ENCODE measurements around the gene THEMIS2.
"Not testable (repeated sequence)": the region's sequence is repeated elsewhere in the genome, so short reads cannot be mapped to it uniquely, and the experiment has no call there.

THEMIS2 gene

DNA sequence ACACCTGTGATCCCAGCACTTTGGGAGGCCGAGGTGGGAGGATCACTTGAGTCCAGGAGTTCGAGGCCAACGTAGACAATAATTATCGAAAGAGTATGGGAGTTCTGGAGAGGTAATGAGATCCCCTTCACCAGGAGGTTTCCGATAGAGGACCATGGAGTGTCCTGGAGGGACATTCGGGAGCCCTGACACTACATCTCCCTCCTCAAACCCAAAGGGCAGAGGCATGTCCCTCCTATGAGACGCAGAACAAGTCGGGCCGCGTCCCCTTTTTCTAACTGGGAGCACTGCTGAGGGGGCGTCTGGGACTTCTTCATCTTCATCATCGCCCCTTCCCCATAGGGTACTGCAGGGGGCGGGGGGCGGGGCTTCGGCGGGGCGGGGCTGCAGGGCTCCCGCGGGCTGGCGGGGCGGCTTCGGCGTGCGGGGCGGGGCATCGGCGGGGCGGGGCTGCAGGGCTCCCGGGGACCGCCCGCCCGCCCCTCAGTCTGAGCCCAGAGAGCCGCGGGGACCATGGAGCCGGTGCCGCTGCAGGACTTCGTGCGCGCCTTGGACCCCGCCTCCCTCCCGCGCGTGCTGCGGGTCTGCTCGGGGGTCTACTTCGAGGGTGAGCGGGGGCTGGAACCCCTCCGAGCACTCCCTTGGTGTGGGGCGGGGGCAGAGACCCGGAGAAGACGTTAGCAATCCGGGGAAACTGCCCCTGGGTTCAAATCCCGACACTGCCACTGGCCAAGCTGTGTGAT, at the start of gene THEMIS2:
THEMIS2 (plus strand) TSS at position 486 of the 743 bp plus-strand sequence; CDS start at position 514, 28 bp downstream.
- DNase-seq: peak in 1 of 2 experiments; percentile 19

DNA sequence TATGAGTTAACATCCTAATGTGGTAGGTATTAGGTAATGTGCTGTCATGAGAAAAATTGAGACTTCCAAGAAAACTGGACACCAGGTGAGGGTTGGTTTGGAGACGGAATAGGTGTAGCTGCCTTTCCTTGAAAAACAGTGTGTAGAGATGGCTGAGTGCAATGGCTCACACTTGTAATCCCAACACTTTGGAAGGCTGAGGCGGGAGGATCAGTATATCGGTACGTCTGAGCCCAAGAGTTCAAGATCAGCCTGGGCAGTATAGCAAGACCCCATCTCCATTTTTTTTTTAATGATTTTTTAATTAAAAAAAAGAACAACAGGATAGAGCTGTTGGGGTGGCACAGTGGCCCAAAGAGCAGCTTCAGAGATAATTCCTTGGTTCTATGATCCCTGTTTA, 48.6 kb upstream of the THEMIS2 start:
- no peak for DNase-seq

DNA sequence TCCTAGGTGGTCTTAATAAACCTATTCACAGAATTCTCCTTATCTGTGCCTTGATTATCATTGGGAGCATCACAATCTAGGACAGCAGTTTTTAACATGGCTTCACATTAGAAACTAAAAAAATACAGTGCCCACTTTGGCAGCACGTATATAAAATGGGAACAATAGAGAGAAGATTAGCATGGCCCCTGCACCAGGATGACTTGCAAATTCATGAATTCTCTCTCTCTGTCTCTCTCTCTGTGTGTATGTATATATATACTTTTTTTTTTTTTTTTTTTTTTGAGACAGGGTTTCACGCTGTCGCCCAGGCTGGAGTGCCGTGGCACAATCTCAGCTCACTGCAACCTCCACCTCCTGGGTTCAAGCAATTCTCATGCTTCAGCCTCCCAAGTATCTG, 47.9 kb upstream of the THEMIS2 start:
- no peak for DNase-seq

DNA sequence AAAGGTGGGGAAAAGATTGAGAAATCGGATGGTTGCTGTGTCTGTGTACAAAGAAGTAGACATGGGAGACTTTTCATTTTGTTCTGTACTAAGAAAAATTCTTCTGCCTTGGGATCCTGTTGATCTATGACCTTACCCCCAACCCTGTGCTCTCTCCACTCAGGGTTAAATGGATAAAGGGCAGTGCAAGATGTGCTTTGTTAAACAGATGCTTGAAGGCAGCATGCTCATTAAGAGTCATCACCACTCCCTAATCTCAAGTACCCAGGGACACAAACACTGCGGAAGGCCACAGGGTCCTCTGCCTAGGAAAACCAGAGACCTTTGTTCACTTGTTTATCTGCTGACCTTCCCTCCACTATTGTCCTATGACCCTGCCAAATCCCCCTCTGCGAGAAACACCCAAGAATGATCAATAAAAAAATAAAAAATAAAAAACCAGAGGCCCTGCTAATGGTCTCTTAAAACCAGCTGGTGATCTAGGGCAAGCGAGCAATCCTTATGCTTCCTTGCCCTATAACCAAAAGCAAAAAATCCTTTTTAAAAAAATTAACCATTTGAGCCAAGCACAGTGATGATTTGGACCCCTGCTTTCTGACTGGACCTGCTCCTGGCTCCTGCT, 42.9 kb upstream of the THEMIS2 start:
- DNase-seq: not testable (repeated sequence)

DNA sequence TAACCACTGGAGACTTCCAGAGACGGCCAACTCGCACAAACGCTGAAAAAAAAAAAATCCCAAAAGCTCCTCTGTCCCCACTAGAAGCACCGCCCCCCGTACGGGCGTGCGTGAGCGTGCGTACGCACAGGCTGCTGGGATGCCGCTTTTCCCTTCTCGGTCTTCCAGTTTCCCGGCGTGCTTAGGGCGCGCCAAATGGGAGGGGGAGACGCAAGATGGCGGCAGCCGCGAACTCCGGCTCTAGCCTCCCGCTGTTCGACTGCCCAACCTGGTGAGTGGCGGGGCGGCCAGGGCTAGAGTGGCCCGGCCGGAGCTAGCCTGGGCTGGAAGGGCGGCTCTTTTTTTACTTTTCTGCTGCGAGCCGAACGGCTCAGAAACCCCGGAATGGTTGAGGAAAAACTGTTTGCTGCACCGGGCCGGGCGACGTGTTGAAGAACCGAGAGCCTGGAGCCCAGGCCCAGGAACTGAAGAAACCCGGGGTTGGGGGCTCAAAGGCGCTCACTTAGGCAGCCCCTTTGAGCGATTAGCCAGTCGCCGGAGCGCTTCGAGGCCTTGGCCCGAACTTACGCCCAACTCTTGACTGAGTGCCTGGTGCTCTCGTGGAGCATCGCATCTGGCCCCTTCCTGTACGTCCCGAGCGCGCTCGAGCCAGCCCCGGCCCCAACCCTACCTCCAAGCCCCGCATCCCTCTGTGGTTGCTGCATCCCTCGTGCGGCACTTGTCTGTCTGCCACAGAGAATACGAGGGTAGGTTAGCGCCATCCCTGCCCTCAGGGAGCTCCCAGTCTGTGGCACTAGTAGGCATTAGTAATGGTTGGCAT, 41.5 kb upstream of the THEMIS2 start, which contains the start of gene PPP1R8:
PPP1R8 (plus strand) TSS at position 162 of the 820 bp plus-strand sequence; CDS start at position 216, 54 bp downstream.
- peak; percentile 90 to 94 for DNase-seq

DNA sequence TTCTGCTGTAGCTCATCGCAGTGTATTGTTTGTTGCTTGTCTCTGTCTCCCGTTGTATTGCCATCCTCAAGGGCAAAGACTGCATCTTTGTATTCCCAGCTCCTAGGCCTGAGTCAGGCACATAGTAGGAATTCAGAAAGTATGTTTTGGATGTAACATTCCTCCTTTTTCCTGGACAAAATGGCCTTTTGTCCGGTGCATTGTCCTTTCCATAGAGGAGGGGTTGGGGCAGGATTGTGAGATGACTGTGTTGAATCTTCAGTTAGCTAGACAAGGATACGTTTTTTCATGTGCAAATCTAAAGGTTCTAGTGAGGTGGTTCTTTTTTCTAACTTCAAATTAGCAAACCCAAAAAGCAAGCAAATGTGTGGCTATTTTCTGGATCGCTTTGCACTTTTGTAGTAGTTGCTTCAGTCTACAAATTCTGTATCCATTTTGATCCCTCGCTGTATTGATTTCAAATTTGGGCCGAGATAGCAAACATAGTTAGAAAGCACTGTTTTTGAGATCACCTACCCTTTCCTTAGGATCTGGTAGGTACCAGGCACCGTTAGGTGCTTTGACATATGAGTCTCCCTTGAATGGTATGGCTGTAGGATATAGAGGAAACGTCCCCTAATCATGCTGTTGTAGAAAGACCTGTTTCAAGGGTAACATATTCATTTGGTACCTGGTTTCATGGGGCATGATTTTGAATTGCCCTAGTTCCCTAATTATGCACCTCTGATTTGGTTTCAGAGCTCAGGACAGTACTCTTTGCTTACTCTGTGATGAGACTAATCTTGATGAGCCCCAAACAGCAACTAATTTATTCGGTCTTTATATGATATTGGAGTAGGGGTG, 40.6 kb upstream of the THEMIS2 start:
- DNase-seq: no peak

DNA sequence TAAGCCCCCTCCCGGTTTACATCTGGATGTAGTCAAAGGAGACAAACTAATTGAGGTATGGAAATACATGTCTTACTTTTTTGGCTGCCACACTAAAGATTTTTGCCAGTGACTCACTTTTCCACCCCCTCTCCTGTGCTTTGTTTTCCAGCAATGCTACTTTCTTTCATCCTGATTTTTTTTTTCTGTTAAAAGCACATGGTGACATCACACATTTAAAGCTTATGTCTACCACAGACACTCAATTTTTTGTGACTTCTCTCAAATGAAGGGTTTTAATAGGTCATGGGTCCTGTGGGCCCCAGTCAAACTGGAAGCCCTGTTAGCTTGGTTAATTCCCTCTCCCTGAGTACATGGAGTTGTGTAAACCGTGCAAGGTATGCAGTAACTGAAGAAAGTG, 39.6 kb upstream of the THEMIS2 start:
- DNase-seq: no peak

DNA sequence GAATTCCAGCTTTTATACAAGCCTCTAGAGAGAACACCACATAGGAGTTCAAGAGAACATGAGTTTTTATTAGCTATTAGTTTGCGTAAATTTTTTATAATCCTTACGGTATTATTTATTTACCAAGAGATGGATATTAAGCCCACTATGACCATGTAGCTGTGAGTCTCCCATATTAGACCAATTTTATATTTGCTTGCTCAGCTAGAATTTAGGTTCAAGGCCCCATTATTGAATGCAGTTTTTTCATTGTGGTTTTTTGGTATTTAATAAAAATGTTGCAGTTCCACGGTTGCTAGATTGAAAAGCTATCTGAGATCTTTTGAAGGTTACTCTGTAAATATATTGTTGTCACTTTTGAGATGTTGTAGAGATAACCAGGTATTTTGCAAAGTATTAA, 38.9 kb upstream of the THEMIS2 start:
- DNase-seq: no peak

DNA sequence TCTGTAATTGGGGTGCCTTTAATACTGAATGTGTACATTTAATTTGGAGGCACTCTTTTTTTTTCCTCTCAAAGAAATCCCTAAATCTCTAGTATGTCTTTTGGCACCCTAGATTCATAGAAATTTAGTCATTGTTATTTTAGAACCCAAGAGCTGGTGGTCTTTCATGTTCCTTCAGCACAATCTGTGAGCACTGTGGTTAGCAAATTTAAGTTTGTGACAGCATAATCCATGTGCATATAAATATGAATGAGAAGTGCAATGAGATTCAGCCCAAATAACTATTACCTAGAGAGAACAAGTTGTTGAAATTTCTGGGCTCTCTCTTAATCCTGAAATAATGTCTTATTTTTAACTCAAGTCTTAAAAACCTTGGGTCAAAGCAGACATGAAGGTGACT, 37.3 kb upstream of the THEMIS2 start:
- no peak for DNase-seq

DNA sequence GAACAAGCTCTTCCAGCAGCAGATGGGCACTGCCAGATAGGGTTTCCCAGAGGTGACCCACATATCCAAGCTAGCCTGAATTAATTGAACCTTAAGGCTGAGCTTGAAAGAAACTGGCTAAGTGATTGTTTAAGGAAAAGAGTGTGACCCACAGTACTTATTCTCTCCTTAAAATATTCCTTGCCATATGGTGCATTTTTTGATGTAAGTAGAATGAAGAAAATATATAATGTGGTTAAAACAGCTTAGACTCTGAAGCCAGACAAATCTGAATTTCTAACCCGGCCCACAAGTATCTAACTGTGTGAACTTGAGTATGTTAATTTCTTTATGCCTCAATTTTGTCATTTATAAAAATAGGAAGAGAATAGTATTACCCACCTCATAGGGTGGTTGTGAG, 36.8 kb upstream of the THEMIS2 start:
- DNase-seq: peak in 1 of 2 experiments; percentile 63

DNA sequence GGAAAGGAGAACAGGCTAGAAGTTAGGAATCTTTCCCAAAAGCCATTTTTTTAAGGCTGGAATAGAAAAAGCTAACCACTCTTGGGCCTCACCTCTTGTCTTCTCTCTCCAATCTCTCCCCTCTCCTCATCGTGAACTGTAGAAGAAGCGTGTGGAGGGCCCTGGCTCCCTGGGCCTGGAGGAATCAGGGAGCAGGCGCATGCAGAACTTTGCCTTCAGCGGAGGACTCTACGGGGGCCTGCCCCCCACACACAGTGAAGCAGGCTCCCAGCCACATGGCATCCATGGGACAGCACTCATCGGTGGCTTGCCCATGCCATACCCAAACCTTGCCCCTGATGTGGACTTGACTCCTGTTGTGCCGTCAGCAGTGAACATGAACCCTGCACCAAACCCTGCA, 22.4 kb upstream of the THEMIS2 start:
- no peak for DNase-seq

DNA sequence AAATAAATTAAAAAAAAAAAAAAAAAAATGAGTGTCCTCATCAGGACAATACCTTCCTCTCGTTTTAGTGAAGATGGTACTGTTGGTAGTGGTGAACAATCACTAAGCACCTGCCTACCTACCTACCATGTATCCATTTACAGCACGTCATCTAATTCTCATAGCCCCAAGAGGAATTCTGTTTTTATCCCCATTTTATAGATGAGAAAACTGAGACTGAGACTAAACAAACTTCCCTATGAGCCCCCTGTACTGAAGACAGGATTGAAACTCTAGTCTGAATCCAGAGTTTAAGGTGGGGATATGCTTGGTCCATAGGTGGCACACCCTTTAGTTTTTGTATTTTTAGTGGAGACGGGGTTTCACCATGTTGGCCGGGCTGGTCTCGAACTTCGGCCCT, 17.3 kb upstream of the THEMIS2 start:
- no peak for DNase-seq

DNA sequence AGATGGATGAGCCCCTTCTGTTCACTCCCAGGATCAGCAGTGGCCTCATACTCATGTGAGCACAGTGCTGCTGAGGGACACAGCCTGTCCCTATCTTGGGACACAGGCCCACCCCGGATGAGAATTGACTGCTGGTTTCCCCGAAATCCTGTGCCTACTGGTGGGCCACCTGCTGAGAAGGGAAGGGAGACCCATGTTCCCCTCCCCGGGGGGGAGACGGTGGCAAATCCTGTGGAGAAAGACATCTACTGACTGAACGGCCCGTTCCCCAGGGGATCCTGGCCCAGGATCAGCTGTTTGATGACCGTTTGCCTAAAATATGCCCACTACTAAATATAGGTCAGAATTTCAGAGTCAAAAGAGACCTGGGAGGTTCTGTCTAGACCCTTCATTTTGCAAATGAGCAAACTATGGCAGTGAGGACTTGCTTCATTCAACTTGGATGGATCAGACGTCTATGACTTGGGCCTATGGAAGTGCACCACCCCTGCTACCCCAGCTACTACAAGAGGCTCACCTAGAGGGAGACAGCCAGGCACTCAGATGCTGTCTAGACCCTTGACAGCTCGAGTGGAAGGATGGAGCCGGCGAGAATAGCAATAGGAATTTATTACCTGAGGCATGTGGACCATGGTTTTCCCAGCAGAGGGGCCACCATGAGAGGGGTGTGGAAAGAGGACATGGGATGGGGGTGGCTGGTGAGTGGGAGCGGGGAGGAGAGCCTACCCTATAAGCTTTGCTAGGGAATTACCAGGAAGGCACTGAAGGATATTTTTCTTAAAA, 15.6 kb upstream of the THEMIS2 start:
- no peak for DNase-seq

DNA sequence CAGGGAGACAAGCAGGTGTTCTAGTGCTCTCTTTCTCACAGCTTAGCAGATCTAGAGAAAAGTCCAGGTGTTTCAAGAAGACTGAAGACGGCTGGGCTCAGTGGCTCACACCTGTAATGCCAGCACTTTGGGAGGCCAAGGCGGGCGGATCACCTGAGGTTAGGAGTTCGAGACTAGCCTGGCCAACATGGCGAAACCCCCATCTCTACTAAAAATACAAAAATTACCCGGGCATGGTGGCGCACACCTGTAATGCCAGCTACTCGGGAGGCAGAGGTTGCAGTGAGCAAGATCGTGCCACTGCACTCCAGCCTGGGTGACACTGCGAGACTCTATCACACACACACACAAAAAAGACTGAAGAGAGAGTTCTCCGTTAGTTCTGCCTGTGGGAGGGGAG, 14.8 kb upstream of the THEMIS2 start:
- DNase-seq: not testable (repeated sequence)

DNA sequence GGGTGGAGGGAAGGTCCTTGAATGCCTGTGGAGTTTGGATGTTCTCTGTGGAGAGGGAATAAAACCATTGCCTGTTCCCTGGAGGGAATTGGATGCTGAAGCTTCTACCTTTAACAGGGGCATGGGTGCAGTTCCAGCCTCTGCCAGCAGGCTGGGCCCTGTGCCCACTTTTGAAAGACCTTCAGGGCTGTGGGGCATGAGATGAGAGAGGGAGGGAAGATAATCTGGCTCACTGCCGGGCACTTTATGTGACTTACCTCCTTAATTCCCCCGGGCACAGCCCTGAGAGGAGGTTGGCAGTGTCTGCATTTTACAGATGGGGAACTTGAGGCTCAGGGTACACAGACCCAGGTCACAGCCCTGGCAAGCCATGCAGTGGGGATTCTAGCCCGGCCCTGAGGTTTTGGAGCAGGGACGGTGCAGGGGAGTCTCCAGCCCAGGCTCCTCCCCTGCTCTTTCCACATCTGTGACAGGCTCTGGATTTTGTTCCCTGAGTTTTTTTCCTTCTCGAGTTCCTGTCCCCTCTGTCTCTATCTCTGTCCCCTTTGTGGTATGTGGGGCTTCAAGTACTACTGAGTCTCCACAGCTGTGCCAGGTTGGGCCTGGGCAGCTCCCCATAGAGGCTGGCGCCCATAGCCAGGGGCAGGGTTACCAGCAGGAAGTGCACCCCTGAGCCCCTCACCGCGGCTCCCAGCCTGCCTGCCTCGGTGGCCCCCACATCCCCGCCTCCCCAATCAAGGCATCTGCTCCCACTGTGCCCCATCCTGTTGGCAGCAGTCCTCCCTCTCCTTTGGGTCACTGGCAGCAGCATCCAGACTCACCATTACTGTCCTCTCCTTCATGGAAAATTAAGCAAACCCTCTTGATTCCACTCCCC, 14.0 kb upstream of the THEMIS2 start:
- DNase-seq: peak; percentile 85 to 92

DNA sequence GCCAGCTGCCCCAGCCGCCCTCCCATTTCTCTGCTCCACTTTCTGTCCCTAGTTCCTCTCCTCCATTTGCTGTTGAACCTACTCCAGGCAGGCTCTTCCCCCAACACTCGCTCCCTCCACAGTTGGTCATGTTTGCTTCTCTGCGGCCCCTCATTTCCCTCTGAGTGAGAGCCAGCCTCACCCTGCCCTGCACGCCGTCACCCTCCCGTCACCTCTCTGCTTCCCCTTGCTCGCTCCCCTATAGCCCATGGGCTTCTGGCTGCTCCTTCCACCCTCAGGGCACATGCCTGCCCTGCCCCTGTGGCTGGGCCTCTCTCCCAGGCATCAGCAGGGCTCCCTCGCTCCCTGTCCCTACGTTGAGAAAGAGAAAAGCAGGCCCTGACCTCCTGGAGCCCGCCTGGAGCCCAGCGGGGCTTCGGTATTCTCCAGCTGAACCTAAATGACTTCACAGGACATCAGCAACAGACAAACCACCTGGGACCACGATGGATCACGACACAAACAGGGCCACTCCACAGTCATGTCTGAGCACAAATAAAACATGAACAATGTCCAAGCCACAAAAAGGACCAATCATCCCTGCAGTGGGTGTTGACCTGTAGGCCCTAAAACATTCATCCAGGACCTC, 13.3 kb upstream of the THEMIS2 start:
- DNase-seq: no peak

DNA sequence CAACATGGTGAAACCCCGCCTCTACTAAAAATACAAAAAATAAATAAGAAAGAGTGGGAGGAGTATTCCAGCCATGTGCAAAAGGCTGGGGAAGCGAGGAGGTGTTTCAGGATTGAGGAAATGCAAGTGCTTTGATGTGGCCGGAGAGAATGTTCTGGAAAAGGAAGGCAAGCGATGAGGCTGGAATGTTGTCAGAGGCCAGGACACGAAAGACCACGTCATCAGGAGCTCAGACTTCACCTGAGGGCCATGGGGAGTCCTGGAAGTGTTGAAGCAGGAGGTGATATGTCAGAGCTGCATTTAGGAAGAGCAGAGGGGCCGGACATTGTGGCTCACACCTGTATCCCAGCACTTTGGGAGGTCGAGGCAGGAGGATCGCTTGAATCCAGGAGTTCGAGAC, 10.9 kb upstream of the THEMIS2 start:
- no peak for DNase-seq

DNA sequence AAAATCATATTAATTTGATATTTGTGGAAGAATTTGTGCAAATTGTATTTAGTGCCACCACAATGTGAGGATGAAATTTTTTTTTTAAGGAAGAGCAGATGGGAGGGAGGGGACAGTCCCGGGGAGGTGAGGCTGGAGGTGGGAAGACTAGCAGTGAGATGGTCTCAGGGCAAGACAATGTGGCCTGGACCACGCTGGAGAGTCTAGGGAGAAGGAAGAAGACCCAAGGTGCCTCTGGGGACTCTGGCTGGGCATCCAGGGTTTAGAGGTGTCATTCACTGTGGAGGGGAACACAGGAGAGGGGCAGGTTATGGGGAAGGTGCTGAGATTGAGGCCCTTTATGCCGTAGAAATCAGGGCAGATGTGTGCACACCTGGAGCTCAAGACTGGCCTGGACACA, 10.3 kb upstream of the THEMIS2 start:
- no peak for DNase-seq

DNA sequence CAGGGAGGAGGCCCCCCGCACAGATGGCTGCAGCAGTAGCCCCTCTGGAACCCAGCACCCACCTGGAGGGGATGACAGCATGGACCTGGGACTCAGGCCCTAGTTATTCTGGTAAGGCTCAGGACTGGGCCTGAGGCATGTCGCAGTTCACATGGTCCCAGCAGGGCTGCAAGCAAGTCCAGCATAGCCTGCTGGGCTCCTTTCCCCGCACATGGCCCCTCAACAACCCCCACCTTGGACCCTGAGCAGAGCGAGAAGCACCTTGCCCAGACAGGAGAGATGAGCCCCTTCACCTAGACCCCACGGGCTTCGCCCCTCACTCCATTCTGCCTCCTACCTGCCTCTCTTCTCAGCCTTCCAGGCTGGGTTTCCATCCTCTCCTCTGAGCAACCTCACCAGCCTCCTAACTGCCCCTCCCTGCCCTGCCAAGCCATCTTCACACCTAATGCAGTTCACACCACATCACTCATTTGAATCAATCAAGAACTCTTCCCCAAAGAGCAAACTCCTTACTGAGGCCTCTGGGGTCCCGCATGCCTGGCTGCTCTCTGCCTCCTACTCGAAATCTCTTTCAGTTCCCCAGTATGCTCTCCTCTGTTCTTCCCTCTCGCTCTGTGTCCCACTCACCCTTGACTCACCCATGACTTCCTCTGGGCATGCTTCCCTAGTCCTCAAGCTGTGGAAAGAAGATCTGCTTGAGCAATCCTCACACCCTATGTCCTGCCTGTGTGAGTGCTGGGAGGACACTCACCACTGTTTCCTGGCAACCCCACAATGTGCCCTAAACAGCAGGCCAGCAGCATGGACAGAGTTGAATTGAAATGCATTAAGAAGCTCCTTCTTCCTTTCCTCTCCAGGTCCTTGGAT, 9.4 kb upstream of the THEMIS2 start:
- no peak for DNase-seq
